A673 (cell line): ENCODE results near the gene TBX19.

Experiments used
- EZH2 ChIP-seq: fragments of 200-600 bp; sonication (generic); IDR thresholded peaks from 2 replicates; pipeline ENCODE4 v1.6.1; 2017; ENCODE audit warnings: borderline replicate concordance, low read depth, mild to moderate bottlenecking, mixed read lengths, antibody characterized with exemption, low read length; ENCODE audit not compliant: poor library complexity, severe bottlenecking
- TF ChIP-seq, protein P1 (sequence below): fragments of 300-800, 200-600 bp; sonication (generic); conservative IDR thresholded peaks from 2 replicates; pipeline ENCODE4 v1.5.1; 2017; ENCODE audit warnings: low read depth, mild to moderate bottlenecking, antibody characterized with exemption, low read length, moderate library complexity, mixed read lengths

DNA sequence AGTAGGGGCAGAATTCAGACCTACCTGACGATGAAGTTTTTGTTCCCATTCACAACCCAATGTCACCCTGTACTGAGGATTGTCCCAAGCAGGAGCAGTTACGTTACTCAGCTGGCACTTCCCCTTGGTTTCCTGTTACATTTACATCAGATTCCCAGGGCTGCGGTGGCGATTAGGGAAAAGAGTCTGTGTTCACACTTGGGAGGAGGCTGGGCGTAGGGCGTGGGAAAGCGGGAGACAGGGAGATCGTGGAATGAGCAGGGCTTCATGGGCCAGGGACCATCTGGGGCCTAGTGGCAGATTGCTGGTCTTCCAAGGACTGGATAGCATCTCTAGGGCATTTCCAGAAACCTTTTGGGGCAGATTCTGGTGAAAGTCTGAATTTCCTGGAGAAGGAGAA, 39.0 kb downstream of the TBX19 start:
- TF ChIP-seq, protein P1, sequence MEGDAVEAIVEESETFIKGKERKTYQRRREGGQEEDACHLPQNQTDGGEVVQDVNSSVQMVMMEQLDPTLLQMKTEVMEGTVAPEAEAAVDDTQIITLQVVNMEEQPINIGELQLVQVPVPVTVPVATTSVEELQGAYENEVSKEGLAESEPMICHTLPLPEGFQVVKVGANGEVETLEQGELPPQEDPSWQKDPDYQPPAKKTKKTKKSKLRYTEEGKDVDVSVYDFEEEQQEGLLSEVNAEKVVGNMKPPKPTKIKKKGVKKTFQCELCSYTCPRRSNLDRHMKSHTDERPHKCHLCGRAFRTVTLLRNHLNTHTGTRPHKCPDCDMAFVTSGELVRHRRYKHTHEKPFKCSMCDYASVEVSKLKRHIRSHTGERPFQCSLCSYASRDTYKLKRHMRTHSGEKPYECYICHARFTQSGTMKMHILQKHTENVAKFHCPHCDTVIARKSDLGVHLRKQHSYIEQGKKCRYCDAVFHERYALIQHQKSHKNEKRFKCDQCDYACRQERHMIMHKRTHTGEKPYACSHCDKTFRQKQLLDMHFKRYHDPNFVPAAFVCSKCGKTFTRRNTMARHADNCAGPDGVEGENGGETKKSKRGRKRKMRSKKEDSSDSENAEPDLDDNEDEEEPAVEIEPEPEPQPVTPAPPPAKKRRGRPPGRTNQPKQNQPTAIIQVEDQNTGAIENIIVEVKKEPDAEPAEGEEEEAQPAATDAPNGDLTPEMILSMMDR = no peak
- no peak for TF ChIP-seq EZH2
